NCI-H2196 (cell line): Measurements from ENCODE around the gene RFNG.
"Not testable (repeated sequence)": the region's sequence is repeated elsewhere in the genome, so short reads cannot be mapped to it uniquely, and the experiment has no call there.

Experiments used
- DNase-seq: peaks from one replicate; lab custom pipeline; 2025; ENCODE audit not compliant: unreplicated experiment; lab: John Stamatoyannopoulos, UW

Gene RFNG

GRCh38 chr17:82046903-82047302, 4.7 kb downstream of the RFNG start:
- DNase-seq, result no peak

- DNase-seq, result no peak
These were observed 5.6 kb downstream of the RFNG start for GRCh38 chr17:82045936-82046484.

GRCh38 chr17:82043507-82043906, 8.1 kb downstream of the RFNG start:
- no peak for DNase-seq

- DNase-seq, result no peak
These were observed 9.0 kb downstream of the RFNG start for GRCh38 chr17:82042649-82043048.

- DNase-seq, result no peak
These were observed 10.3 kb downstream of the RFNG start for GRCh38 chr17:82041144-82041814.

- DNase-seq, result no peak
These were observed 11.8 kb downstream of the RFNG start for GRCh38 chr17:82039695-82040299.

- DNase-seq, result not testable (repeated sequence)
These were observed 12.7 kb downstream of the RFNG start for GRCh38 chr17:82038796-82039409.

GRCh38 chr17:82037889-82038195, 13.8 kb downstream of the RFNG start:
- DNase-seq, result no peak

GRCh38 chr17:82037092-82037888, 14.3 kb downstream of the RFNG start, which contains the start of gene DCXR:
DCXR (minus strand) TSS chr17:82037697; CDS start chr17:82037682, 15 bp downstream.
- DNase-seq, result peak; percentile 99

- no peak for DNase-seq
These were observed 14.9 kb downstream of the RFNG start for GRCh38 chr17:82036634-82037091.

GRCh38 chr17:82035956-82036633, 15.5 kb downstream of the RFNG start:
- DNase-seq, result no peak

- no peak for DNase-seq
These were observed 16.1 kb downstream of the RFNG start for GRCh38 chr17:82035488-82035887.

- DNase-seq, result no peak
These were observed 17.1 kb downstream of the RFNG start for GRCh38 chr17:82034371-82035011.

- DNase-seq, result no peak
These were observed 18.1 kb downstream of the RFNG start for GRCh38 chr17:82033359-82034085.

GRCh38 chr17:82031885-82032627, 19.6 kb downstream of the RFNG start:
- peak; percentile 74 for DNase-seq

- peak; percentile 84 for DNase-seq
These were observed 20.2 kb downstream of the RFNG start, which contains the start of gene RAC3 for GRCh38 chr17:82031303-82031884. RAC3 (plus strand) TSS chr17:82031678; CDS start chr17:82031762, 84 bp downstream.

GRCh38 chr17:82030470-82031302, 20.9 kb downstream of the RFNG start:
- DNase-seq, result peak; percentile 96
